ENCODE results near the gene G6PC3. TPM values are rescaled to one million over a fixed set of nuclear protein-coding genes. Genes with fewer than 3 reads are reported as not detected.
A peak's percentile ranks its signal among the peaks of the same experiment; 100 is the strongest.

The G6PC3 gene
- total RNA-seq, 3 donors from 2014 or later (not counting 1 experiment from before 2014, with no cell fraction given): 18.2 to 21.7 (median 20.6) TPM

GRCh38 chr17:44091200-44091997 lies 20.9 kb downstream of the G6PC3 start:
- no peak for DNase-seq
- Histone ChIP-seq H3K4me1 (ENCODE audit: control insufficient read depth, insufficient read depth, low read length) (peaks cover 13% of the 10 kb centered on the region), H3K27ac (ENCODE audit: low read length) (no peak overlapping the region), H3K4me3 (ENCODE audit: low read length) (no peak overlapping the region), H3K27me3 (ENCODE audit: control insufficient read depth, insufficient read depth, low read length) (no peaks in the 10 kb centered on the region), H3K9me3 (ENCODE audit: control insufficient read depth, insufficient read depth, low read length) (no peaks in the 10 kb centered on the region), H3K36me3 (ENCODE audit: control insufficient read depth, insufficient read depth, low read length) (peaks cover 30% of the 10 kb centered on the region)
- no peaks in the 10 kb centered on the region for H3K27me3 Mint-ChIP-seq (ENCODE audit: low read depth in 2 of 2)
- intact Hi-C loops (cut with micrococcal nuclease): no loop called here
- no peaks in the 10 kb centered on the region for H3K9me3 Mint-ChIP-seq
- no peak for TF ChIP-seq CTCF (IDR thresholded peaks at IDR 0.05)
- no peak for ATAC-seq
- H3K27ac Mint-ChIP-seq: peak overlapping the region in 1 of 2 donors; percentile 51
- H3K36me3 Mint-ChIP-seq: no peaks in the 10 kb centered on the region
- peaks cover 0 to 14% of the 10 kb centered on the region in 2 donors for H3K4me1 Mint-ChIP-seq
- H3K4me3 Mint-ChIP-seq: no peak overlapping the region
- WGBS (ENCODE audit: insufficient coverage): 96% methylated on average over 13 of the region's 14 CpGs

GRCh38 chr17:44092051-44092450 lies 21.5 kb downstream of the G6PC3 start:
- H3K9me3 ChIP-seq (ENCODE audit: control insufficient read depth, insufficient read depth, low read length): no peaks in the 10 kb centered on the region
- over 99% methylated on average over 11 of the region's 11 CpGs for WGBS (ENCODE audit: insufficient coverage)
- no peak overlapping the region for H3K4me3 ChIP-seq (ENCODE audit: low read length)
- H3K4me1 ChIP-seq (ENCODE audit: control insufficient read depth, insufficient read depth, low read length): peaks cover 15% of the 10 kb centered on the region
- DNase-seq (no peak), ATAC-seq (no peak)
- no peaks in the 10 kb centered on the region for H3K36me3 Mint-ChIP-seq
- no peak for TF ChIP-seq CTCF (IDR thresholded peaks at IDR 0.05)
- no peak overlapping the region for H3K4me3 Mint-ChIP-seq
- no peaks in the 10 kb centered on the region for H3K9me3 Mint-ChIP-seq
- H3K4me1 Mint-ChIP-seq: peaks cover 0 to 14% of the 10 kb centered on the region in 2 donors
- peak overlapping the region in 1 of 2 donors; percentile 51 for H3K27ac Mint-ChIP-seq
- no peak overlapping the region for H3K27ac ChIP-seq (ENCODE audit: low read length)
- no peaks in the 10 kb centered on the region for H3K27me3 ChIP-seq (ENCODE audit: control insufficient read depth, insufficient read depth, low read length)
- peaks cover 28% of the 10 kb centered on the region for H3K36me3 ChIP-seq (ENCODE audit: control insufficient read depth, insufficient read depth, low read length)
- intact Hi-C loops (cut with micrococcal nuclease): no loop called here
- no peaks in the 10 kb centered on the region for H3K27me3 Mint-ChIP-seq (ENCODE audit: low read depth in 2 of 2)

- H3K27ac Mint-ChIP-seq: peak overlapping the region in 1 of 2 donors; percentile 40
Observed at GRCh38 chr17:44093231-44093900, 22.8 kb downstream of the G6PC3 start.

More at GRCh38 chr17:44093231-44093900, 22.8 kb downstream of the G6PC3 start:
- 92% methylated on average over 21 of the region's 21 CpGs for WGBS (ENCODE audit: insufficient coverage)
- ATAC-seq (no peak), DNase-seq (no peak)
- no peaks in the 10 kb centered on the region for H3K27me3 Mint-ChIP-seq (ENCODE audit: low read depth in 2 of 2)
- Histone ChIP-seq H3K36me3 (ENCODE audit: control insufficient read depth, insufficient read depth, low read length) (peaks cover 23% of the 10 kb centered on the region), H3K27ac (ENCODE audit: low read length) (no peak overlapping the region), H3K4me1 (ENCODE audit: control insufficient read depth, insufficient read depth, low read length) (peaks cover 28% of the 10 kb centered on the region), H3K4me3 (ENCODE audit: low read length) (no peak overlapping the region), H3K9me3 (ENCODE audit: control insufficient read depth, insufficient read depth, low read length) (no peaks in the 10 kb centered on the region), H3K27me3 (ENCODE audit: control insufficient read depth, insufficient read depth, low read length) (no peaks in the 10 kb centered on the region)
- intact Hi-C loops (cut with micrococcal nuclease): no loop called here
- no peak for TF ChIP-seq CTCF (IDR thresholded peaks at IDR 0.05)
- H3K4me1 Mint-ChIP-seq: peaks cover 5 to 23% of the 10 kb centered on the region in 2 donors
- H3K9me3 Mint-ChIP-seq: no peaks in the 10 kb centered on the region
- no peaks in the 10 kb centered on the region for H3K36me3 Mint-ChIP-seq
- H3K4me3 Mint-ChIP-seq: no peak overlapping the region
